ENCODE results near the gene RALGPS1. TPM values are rescaled to one million over a fixed set of nuclear protein-coding genes. Genes with fewer than 3 reads are reported as not detected.

RALGPS1 gene
- total RNA-seq, 2 experiments from 2014 or later, result 2.5 to 4.1 TPM

DNA sequence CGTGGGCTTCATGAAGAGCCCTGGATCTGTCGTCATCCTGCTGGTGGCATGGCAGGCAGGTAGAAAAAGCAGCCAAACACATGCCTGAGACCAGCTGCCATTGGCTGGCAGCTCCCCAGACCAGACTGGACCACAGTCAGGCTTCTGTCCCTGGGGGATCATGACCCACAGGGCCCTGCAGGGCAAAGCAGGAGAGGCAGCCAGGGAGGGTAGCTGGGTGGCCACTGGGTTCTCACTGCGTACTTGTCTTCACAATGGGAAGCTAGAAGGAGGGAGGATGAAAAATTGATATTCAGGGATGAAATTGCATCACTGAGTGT is 282.2 kb downstream of the RALGPS1 start:
- DNase-seq (no peak), ATAC-seq (no peak)
- CTCF ChIA-PET, result interaction anchor here (1.0 to 7.2 kb wide), 3 partner anchors 211 to 256 kb away, joined by 3 to 87 read pairs (median 13); no protein-coding TSS in a partner anchor
- POLR2A ChIA-PET, result interaction anchor here (0.6 kb wide), 1 partner anchor 991 kb away, joined by 3 read pairs; no protein-coding TSS in a partner anchor
- Mint-ChIP-seq H3K27ac (no peak overlapping the region), H3K4me1 (ENCODE audit: low read depth) (peaks cover 7% of the 10 kb centered on the region), H3K9me3 (ENCODE audit: insufficient read depth) (no peaks in the 10 kb centered on the region), H3K4me3 (no peak overlapping the region), H3K27me3 (ENCODE audit: low read depth) (peaks cover 4% of the 10 kb centered on the region), H3K36me3 (ENCODE audit: low read depth) (no peaks in the 10 kb centered on the region)

DNA sequence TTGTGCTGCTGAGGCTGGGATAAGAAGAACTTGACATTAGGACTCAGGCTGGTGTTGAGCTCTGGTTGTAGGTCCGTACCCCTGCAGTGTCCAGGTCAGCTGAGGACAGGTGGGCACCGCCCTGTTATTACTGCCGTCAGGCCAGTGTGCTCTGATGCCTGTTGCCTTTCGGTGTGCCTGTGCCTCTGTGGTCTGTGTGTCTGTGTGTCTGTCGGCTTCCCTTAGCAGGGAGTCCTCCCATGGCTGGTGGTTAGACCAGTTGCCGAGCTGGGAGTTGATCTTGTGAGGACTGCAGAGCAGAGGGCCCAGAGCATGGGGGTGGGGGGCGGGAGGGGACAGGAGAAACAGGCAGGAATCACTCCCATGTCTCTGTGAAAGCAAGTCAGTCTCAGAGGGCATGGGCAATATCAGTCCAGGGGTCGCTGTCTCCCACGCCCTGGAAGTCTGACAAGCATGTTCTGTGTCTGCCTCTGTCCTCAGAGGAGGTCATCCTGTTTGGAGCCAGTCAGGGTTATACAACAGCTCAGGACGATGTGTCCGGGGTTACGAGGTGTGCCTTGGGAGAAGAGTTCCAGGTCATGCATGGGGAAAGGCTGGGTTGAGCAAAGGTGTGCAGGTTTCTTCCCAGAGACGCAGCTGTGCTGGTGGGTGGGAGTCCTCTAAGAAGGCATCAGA is 282.7 kb downstream of the RALGPS1 start:
- no peaks in the 10 kb centered on the region for H3K36me3 Mint-ChIP-seq (ENCODE audit: low read depth)
- H3K4me1 Mint-ChIP-seq (ENCODE audit: low read depth), result peaks cover 7% of the 10 kb centered on the region
- H3K4me3 Mint-ChIP-seq, result no peak overlapping the region
- DNase-seq, result no peak
- peaks cover 4% of the 10 kb centered on the region for H3K27me3 Mint-ChIP-seq (ENCODE audit: low read depth)
- ChIA-PET CTCF (interaction anchor here (1.0 to 7.2 kb wide), 3 partner anchors 211 to 256 kb away, joined by 3 to 87 read pairs (median 13); no protein-coding TSS in a partner anchor), POLR2A (no interaction called here)
- H3K9me3 Mint-ChIP-seq (ENCODE audit: insufficient read depth), result no peaks in the 10 kb centered on the region
- no peak overlapping the region for H3K27ac Mint-ChIP-seq
- no peak for ATAC-seq

DNA sequence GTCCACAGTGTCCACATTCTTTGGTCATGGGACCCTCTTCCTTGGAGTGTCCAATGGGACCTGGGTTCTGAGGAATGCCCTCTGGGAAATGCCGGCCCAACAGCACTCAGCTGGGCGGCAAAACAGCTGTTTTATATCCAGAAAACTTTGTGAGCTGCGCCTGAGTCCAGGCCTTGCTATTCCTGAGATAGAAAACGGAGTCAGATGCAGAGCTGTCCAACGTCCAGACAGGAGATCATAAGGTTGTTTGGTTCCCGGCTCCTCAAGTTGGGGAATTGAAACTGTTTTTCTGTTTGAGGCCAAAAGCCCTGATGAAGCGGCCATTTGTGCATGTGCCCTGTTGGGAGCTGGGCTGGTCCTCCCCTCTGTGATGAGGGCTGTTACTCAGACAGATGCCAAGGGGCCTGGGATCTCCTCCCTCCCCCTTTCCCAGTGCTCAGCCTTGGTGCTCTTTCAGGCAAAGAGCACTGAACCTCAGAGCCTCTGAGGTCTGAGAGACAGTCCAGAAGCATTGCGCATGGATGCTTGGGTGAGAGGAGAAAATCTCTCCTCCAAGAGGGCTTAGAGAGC is 283.4 kb downstream of the RALGPS1 start:
- H3K4me3 Mint-ChIP-seq, result no peak overlapping the region
- H3K27me3 Mint-ChIP-seq (ENCODE audit: low read depth), result peaks cover 2% of the 10 kb centered on the region
- CTCF ChIA-PET, result interaction anchor here (0.9 to 7.2 kb wide), 12 partner anchors 12 to 260 kb away, joined by 3 to 87 read pairs (median 6); no protein-coding TSS in a partner anchor
- no peak for ATAC-seq
- H3K27ac Mint-ChIP-seq, result peak overlapping the region; percentile 49
- no peaks in the 10 kb centered on the region for H3K9me3 Mint-ChIP-seq (ENCODE audit: insufficient read depth)
- POLR2A ChIA-PET, result no interaction called here
- peaks cover 7% of the 10 kb centered on the region for H3K4me1 Mint-ChIP-seq (ENCODE audit: low read depth)
- no peaks in the 10 kb centered on the region for H3K36me3 Mint-ChIP-seq (ENCODE audit: low read depth)
- no peak for DNase-seq

DNA sequence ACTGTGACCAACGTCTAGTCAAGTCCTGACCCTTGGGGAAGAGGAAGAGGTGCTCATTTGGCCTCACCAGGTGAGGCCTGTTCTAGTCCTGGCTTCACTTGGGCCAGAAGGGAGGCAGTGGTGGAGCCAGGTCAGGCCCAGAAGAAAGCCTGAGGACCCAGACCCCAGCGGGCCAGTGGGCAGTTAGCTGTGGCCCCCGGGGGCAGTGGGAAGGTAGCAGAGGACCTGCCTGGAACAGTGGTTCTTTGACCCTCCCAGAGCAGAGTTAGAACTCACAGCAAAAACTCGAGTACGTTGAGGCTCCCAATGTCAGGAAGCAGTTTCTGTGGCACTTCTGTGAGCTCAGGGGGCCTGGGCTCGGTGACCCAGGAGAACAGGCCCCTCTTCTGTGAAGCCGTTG is 284.0 kb downstream of the RALGPS1 start:
- no peak for DNase-seq
- Mint-ChIP-seq H3K27me3 (ENCODE audit: low read depth) (peaks cover 2% of the 10 kb centered on the region), H3K27ac (peak overlapping the region; percentile 49), H3K9me3 (ENCODE audit: insufficient read depth) (no peaks in the 10 kb centered on the region), H3K4me3 (no peak overlapping the region), H3K36me3 (ENCODE audit: low read depth) (no peaks in the 10 kb centered on the region), H3K4me1 (ENCODE audit: low read depth) (peaks cover 7% of the 10 kb centered on the region)
- POLR2A ChIA-PET, result no interaction called here
- CTCF ChIA-PET, result interaction anchor here (0.6 to 7.2 kb wide), 18 partner anchors 12 to 395 kb away, joined by 3 to 87 read pairs (median 4); no protein-coding TSS in a partner anchor
- no peak for ATAC-seq

DNA sequence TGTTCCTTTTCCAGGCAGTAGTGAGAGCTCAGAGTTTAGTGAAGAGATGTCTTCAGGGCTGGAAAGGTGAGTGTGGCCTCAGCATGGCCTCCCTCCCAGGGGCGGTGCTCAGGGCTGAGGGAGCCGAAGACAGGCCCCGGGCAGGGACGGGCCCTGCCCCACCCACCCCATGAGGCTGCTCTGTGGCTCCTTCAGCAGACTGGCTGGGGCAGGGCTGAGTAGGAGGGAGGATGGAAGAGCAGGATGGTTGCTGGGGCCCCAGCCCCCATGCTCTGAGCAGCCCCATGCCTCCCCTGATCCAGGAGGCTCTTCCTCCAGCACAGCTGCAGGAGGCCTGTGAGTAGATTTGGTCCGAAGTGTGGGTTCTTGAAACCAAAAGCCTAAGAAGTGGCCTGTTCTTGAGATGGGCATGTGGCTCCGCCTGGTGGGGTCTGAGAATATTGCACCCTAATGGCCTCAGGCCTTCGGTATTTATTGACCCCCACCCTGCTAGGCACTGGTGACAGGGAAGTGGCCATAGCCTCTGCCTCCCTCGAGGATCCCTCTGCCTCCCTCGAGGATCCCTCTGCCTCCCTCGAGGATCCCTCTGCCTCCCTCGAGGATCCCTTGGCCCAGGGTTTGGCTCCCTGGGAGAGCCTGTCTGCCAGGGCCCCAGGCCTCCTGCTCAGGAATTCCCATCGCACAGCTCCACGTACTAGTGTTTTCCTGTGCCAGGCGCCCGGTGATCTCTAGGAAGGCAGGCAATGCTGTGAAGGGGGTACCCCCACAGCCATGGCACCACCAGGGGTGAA is 284.6 kb downstream of the RALGPS1 start:
- ATAC-seq (peak; percentile 77), DNase-seq (peak; percentile 84)
- Mint-ChIP-seq H3K4me3 (no peak overlapping the region), H3K9me3 (ENCODE audit: insufficient read depth) (no peaks in the 10 kb centered on the region), H3K4me1 (ENCODE audit: low read depth) (peaks cover 7% of the 10 kb centered on the region), H3K27ac (no peak overlapping the region), H3K27me3 (ENCODE audit: low read depth) (peaks cover 2% of the 10 kb centered on the region), H3K36me3 (ENCODE audit: low read depth) (no peaks in the 10 kb centered on the region)
- ChIA-PET CTCF (interaction anchor here (0.6 to 7.2 kb wide), 18 partner anchors 11 to 396 kb away, joined by 3 to 87 read pairs (median 4); no protein-coding TSS in a partner anchor), POLR2A (no interaction called here)

DNA sequence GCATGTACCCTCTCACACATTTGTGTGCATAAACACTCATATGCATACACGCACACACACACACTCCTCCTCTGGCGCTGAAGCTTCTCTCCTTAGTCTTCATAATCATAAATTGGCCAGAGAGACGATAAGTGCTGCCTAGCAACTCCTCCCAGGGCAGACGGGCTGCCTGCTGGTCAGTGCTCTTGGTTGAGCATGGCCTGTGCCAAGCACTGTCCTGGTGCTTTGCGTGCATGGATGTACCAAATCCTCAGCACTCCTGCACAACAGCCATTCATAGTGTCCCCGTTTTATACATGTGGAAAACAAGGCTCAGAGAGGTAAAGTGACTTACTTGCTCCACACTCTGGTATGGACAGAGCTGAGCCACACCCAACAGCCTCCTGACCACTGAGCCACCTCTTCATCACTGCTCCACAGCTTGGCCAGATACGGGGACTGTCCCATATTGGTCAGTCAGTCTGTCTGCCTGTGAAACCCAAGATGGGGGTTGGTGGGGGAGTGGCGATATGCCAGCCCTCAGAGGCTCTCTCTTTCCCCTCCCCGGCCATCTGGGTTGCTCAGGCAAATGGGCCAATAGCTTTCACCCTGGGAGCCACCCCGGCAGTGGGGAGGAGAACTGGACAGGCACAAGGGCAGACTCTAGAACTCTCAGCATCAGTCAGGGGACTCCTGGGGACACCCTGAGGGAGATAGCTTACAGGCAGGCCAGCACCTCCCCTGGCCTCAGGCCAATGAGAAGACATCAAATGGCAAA is 285.7 kb downstream of the RALGPS1 start:
- H3K36me3 Mint-ChIP-seq (ENCODE audit: low read depth), result no peaks in the 10 kb centered on the region
- POLR2A ChIA-PET, result no interaction called here
- ATAC-seq, result no peak

DNA sequence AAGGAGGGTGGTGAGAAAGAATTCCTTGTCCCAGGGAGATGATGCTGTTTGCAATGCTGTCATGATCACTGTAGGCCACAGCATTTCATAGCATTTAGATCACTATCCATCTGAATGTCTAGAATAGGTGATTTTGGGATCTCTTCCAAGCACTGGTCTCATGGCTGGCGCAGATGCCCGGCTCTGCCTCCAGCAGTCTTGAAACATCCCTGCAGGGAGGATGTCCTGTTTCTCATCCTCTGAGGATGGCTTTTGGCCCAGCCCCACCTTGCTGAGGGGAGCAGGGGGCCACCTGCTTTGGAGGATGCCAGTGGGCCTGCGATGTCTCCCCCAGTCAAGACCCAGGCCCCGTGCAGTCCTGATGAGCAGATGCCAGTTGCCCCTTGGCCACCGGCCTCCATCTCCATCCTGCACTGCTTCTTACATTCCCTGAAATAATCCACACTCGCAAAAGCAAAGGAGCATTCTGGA is 286.5 kb downstream of the RALGPS1 start:
- Mint-ChIP-seq H3K27me3 (ENCODE audit: low read depth) (peaks cover 2% of the 10 kb centered on the region), H3K27ac (no peak overlapping the region), H3K4me1 (ENCODE audit: low read depth) (peaks cover 7% of the 10 kb centered on the region), H3K9me3 (ENCODE audit: insufficient read depth) (no peaks in the 10 kb centered on the region), H3K36me3 (ENCODE audit: low read depth) (no peaks in the 10 kb centered on the region), H3K4me3 (no peak overlapping the region)
- no peak for DNase-seq
- ChIA-PET POLR2A (no interaction called here), CTCF (interaction anchor here (1.2 to 7.2 kb wide), 3 partner anchors 215 to 260 kb away, joined by 5 to 87 read pairs (median 14); no protein-coding TSS in a partner anchor)
- ATAC-seq, result no peak

More for the DNA sequence above, 285.7 kb downstream of the RALGPS1 start:
- CTCF ChIA-PET, result interaction anchor here (0.6 to 7.2 kb wide), 4 partner anchors 214 to 355 kb away, joined by 3 to 87 read pairs (median 10); no protein-coding TSS in a partner anchor
- peaks cover 7% of the 10 kb centered on the region for H3K4me1 Mint-ChIP-seq (ENCODE audit: low read depth)
- H3K27ac Mint-ChIP-seq, result no peak overlapping the region
- H3K4me3 Mint-ChIP-seq, result no peak overlapping the region
- no peaks in the 10 kb centered on the region for H3K9me3 Mint-ChIP-seq (ENCODE audit: insufficient read depth)
- DNase-seq, result no peak
- H3K27me3 Mint-ChIP-seq (ENCODE audit: low read depth), result peaks cover 2% of the 10 kb centered on the region

DNA sequence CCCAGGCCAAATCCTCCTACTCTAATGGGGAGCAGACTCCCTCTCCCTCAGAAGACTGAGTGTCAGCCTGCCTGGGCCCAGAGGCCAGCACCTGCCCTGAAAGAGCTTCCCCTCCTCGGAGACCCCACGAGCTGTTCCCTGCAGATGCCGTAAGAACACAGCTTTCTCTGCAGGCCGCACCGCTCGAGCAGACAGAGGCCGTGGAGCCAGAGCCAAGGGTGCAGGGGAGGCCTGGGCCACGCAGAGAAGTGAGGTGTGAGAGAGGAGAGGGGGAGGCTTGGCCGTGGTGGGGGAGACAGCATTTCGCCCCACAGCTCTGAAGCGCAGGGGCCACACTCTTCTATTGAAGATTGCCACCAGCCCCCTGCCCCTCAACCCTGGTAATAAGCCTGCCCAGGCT is 287.1 kb downstream of the RALGPS1 start:
- Mint-ChIP-seq H3K27me3 (ENCODE audit: low read depth) (peaks cover 2% of the 10 kb centered on the region), H3K4me3 (no peak overlapping the region), H3K4me1 (ENCODE audit: low read depth) (peaks cover 7% of the 10 kb centered on the region), H3K36me3 (ENCODE audit: low read depth) (no peaks in the 10 kb centered on the region), H3K9me3 (ENCODE audit: insufficient read depth) (no peaks in the 10 kb centered on the region), H3K27ac (no peak overlapping the region)
- ChIA-PET CTCF (interaction anchor here (1.3 to 2.0 kb wide), 2 partner anchors 237 to 260 kb away, joined by 3 to 14 read pairs; no protein-coding TSS in a partner anchor), POLR2A (no interaction called here)
- no peak for ATAC-seq
- no peak for DNase-seq

DNA sequence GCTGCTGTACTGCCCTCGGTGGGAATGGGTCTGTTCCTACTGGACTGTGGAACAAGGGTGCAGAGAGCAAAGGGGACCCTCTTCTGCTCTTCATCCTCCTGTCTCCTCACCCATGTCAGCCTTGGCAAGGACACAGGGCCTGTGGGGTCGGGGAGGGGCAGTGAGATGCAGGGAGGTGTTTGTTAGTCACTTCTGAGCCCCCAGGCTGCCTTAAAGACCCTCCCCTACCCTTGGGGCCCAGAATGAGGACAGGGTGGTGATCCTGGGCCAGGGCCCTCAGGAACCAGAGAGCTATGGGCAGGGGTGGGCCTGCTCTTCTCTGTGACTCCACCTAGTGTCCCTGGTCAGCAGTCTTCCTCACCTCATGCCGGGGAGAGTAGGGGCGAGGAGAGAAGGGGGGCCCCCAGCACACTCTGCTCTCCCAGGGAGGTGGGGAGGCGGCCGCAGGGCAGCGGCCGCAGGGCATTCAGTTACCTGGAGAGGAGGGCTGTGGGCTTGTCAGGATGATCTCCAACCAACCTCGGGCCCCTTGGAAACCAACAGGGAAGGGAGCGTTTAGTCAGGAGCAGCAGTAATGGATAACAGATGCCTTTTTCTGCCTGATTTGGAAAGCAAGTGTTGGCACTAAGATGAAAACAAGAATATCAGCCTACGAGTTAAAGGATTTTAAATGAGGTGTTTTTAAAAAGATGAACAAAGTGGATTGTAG is 288.0 kb downstream of the RALGPS1 start:
- ATAC-seq, result no peak
- no peak for DNase-seq
- Mint-ChIP-seq H3K36me3 (ENCODE audit: low read depth) (no peaks in the 10 kb centered on the region), H3K27me3 (ENCODE audit: low read depth) (peaks cover 2% of the 10 kb centered on the region), H3K27ac (no peak overlapping the region), H3K4me1 (ENCODE audit: low read depth) (peaks cover 7% of the 10 kb centered on the region), H3K4me3 (no peak overlapping the region), H3K9me3 (ENCODE audit: insufficient read depth) (no peaks in the 10 kb centered on the region)
- ChIA-PET CTCF (interaction anchor here (1.3 kb wide), 1 partner anchor 261 kb away, joined by 3 read pairs; no protein-coding TSS in a partner anchor), POLR2A (no interaction called here)

DNA sequence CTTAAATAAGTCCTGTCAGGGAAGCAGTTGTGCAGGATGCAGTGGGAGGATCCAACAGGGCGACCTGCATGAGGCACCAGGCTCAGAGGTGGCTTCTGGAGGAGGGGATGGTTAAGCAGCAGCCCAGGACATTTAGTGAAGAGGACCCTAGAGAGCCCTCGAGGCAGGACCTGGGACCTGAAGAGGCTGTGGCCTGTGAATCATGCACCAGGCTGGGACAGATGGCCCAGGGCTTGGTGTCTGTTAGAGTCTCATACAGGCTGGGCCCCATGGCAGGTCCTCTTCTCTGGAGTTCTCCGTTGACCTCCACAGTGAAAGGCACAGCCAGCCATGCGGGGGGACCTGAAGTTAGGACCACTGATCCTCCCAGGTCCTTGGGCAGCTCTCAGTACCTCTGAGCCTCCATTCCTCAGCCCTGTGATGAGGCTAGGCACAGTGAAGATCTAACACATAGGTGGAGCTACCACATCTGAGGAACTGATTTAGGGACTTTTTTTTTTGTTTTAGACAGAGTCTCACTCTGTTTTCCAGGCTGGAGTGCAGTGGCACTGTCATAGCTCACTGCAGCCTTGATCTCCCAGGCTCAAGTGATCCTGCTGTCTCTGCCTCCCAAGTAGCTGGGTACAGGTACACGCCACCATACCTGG is 289.2 kb downstream of the RALGPS1 start:
- ATAC-seq (no peak), DNase-seq (no peak)
- ChIA-PET CTCF (interaction anchor here (0.7 to 1.5 kb wide), 4 partner anchors 11 to 262 kb away, joined by 3 to 11 read pairs (median 4); no protein-coding TSS in a partner anchor), POLR2A (no interaction called here)
- Mint-ChIP-seq H3K9me3 (ENCODE audit: insufficient read depth) (no peaks in the 10 kb centered on the region), H3K27me3 (ENCODE audit: low read depth) (peaks cover 2% of the 10 kb centered on the region), H3K4me3 (no peak overlapping the region), H3K36me3 (ENCODE audit: low read depth) (no peaks in the 10 kb centered on the region), H3K27ac (no peak overlapping the region), H3K4me1 (ENCODE audit: low read depth) (peaks cover 3% of the 10 kb centered on the region)

All from activated CD8-positive, alpha-beta T cell treated with anti-CD3 and anti-CD28 coated beads, Interleukin-2, amount 10 ng/mL, durations not matched to agents 7 days and 5 days (primary cell).